ENCODE measurements around the gene TMEM87B.
A peak's percentile ranks its signal among the peaks of the same experiment; 100 is the strongest.

The TMEM87B gene

GRCh38 chr2:112021290-112021689 is 33.8 kb upstream of the TMEM87B start:
- Histone ChIP-seq H3K27ac (ENCODE audit: low read depth, low read length) (no peak overlapping the region), H3K27me3 (ENCODE audit: insufficient read depth, low read length) (no peaks in the 10 kb centered on the region), H3K36me3 (ENCODE audit: insufficient read depth, low read length) (no peaks in the 10 kb centered on the region), H3K4me1 (ENCODE audit: insufficient read depth, low read length) (peaks cover 9% of the 10 kb centered on the region; the same call in 1 of the 2 replicates), H3K9me3 (ENCODE audit: insufficient read depth, low read depth, low read length) (no peaks in the 10 kb centered on the region), H3K4me3 (ENCODE audit: low read length) (no peak overlapping the region), H3K9ac (ENCODE audit: low read depth, low read length) (no peak overlapping the region)
- WGBS = 93% methylated on average over 10 of the region's 10 CpGs

- no peaks in the 10 kb centered on the region for H3K36me3 ChIP-seq (ENCODE audit: insufficient read depth, low read length)
- no peak overlapping the region for H3K9ac ChIP-seq (ENCODE audit: low read depth, low read length)
- no peak overlapping the region for H3K4me3 ChIP-seq (ENCODE audit: low read length)
- WGBS = 94% methylated on average over 8 of the region's 8 CpGs
- H3K4me1 ChIP-seq (ENCODE audit: insufficient read depth, low read length) = peaks cover 9% of the 10 kb centered on the region; the same call in 1 of the 2 replicates
- no peaks in the 10 kb centered on the region for H3K27me3 ChIP-seq (ENCODE audit: insufficient read depth, low read length)
- H3K27ac ChIP-seq (ENCODE audit: low read depth, low read length) = no peak overlapping the region
- no peaks in the 10 kb centered on the region for H3K9me3 ChIP-seq (ENCODE audit: insufficient read depth, low read depth, low read length)
These were observed 33.3 kb upstream of the TMEM87B start for GRCh38 chr2:112021781-112022231.

DNA sequence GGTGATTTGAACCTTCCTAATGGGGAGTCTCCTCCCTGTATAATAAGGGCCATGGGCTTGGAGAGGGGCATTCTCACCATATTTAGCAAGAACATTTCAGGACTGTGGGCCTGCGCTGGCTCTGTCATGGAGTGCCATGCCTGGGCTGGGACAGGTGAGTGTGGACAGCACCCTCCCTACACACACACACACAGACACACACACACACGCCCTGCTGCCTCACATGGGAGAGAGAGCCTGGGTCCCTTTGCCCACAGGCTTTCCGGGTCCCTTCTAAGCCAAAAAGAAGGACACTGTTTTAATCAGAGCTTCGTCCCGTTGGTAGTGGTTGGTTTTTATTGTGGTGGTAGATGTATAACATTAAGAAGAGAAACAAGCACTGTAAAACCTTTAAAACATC is 31.4 kb upstream of the TMEM87B start:
- Histone ChIP-seq H3K27ac (ENCODE audit: low read depth, low read length) (no peak overlapping the region), H3K9ac (ENCODE audit: low read depth, low read length) (no peak overlapping the region), H3K36me3 (ENCODE audit: insufficient read depth, low read length) (no peaks in the 10 kb centered on the region), H3K27me3 (ENCODE audit: insufficient read depth, low read length) (no peaks in the 10 kb centered on the region), H3K9me3 (ENCODE audit: insufficient read depth, low read depth, low read length) (no peaks in the 10 kb centered on the region), H3K4me3 (ENCODE audit: low read length) (no peak overlapping the region), H3K4me1 (ENCODE audit: insufficient read depth, low read length) (peaks cover 9% of the 10 kb centered on the region; the same call in 1 of the 2 replicates)
- 95% methylated on average over 5 of the region's 5 CpGs for WGBS

DNA sequence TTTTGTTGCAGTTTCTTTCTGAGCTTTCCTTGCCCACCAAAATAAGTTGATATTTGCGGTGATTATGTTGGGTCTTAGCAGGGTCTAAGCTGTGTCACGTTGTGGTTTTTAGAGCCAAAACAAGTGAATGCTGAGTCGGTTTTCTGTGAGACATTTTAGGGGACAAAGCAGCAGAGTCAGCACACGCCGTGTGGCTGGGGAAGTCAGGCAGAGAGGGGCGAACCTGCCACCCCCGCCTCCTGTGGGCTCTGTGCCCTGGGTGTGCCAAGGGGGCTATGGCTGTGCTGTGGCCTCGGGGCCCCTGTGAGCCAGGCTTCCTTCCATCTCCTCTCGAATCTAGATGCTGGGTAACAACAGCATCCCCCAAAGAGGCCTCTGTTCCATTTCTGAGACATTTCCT is 30.8 kb upstream of the TMEM87B start:
- 92% methylated on average over 9 of the region's 9 CpGs for WGBS
- no peak overlapping the region for H3K9ac ChIP-seq (ENCODE audit: low read depth, low read length)

GRCh38 chr2:112024896-112025491 is 30.1 kb upstream of the TMEM87B start:
- 94% methylated on average over 12 of the region's 12 CpGs for WGBS
- H3K27me3 ChIP-seq (ENCODE audit: insufficient read depth, low read length) = no peaks in the 10 kb centered on the region
- no peak overlapping the region for H3K9ac ChIP-seq (ENCODE audit: low read depth, low read length)
- H3K27ac ChIP-seq (ENCODE audit: low read depth, low read length) = no peak overlapping the region
- H3K9me3 ChIP-seq (ENCODE audit: insufficient read depth, low read depth, low read length) = no peaks in the 10 kb centered on the region
- no peak overlapping the region for H3K4me3 ChIP-seq (ENCODE audit: low read length)
- peaks cover under 1% of the 10 kb centered on the region; the same call in 1 of the 2 replicates for H3K4me1 ChIP-seq (ENCODE audit: insufficient read depth, low read length)
- H3K36me3 ChIP-seq (ENCODE audit: insufficient read depth, low read length) = no peaks in the 10 kb centered on the region

More for the DNA sequence above, 30.8 kb upstream of the TMEM87B start:
- Histone ChIP-seq H3K27ac (ENCODE audit: low read depth, low read length) (no peak overlapping the region), H3K4me1 (ENCODE audit: insufficient read depth, low read length) (peaks cover 8% of the 10 kb centered on the region; the same call in 1 of the 2 replicates), H3K4me3 (ENCODE audit: low read length) (no peak overlapping the region), H3K9me3 (ENCODE audit: insufficient read depth, low read depth, low read length) (no peaks in the 10 kb centered on the region), H3K27me3 (ENCODE audit: insufficient read depth, low read length) (no peaks in the 10 kb centered on the region), H3K36me3 (ENCODE audit: insufficient read depth, low read length) (no peaks in the 10 kb centered on the region)

DNA sequence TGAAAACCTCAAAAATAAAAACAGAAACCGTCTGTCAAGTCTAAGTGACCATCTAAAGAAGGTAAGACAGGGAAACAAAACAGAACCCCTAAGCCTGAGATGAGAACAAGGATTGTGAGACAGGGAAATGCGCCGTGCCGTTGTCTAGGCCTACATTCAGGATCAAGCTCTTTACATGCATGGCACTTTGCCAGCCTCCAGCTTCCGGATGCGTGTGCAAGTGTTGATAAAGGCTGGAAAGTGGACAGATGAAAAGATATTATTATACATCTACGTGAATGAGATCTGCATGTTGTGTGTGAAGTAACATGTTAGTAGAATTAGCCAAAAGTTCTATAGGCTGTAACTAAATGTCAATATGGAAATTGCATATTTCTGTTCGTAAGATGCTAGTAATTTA is 28.6 kb upstream of the TMEM87B start:
- H3K4me3 ChIP-seq (ENCODE audit: low read length) = no peak overlapping the region
- H3K9me3 ChIP-seq (ENCODE audit: insufficient read depth, low read depth, low read length) = no peaks in the 10 kb centered on the region
- peaks cover 7% of the 10 kb centered on the region for H3K4me1 ChIP-seq (ENCODE audit: insufficient read depth, low read length)
- no peaks in the 10 kb centered on the region for H3K27me3 ChIP-seq (ENCODE audit: insufficient read depth, low read length)
- no peak overlapping the region for H3K9ac ChIP-seq (ENCODE audit: low read depth, low read length)
- H3K27ac ChIP-seq (ENCODE audit: low read depth, low read length) = no peak overlapping the region
- no peaks in the 10 kb centered on the region for H3K36me3 ChIP-seq (ENCODE audit: insufficient read depth, low read length)
- 95% methylated on average over 8 of the region's 8 CpGs for WGBS

GRCh38 chr2:112027767-112028166 is 27.3 kb upstream of the TMEM87B start:
- Histone ChIP-seq H3K27me3 (ENCODE audit: insufficient read depth, low read length) (no peaks in the 10 kb centered on the region), H3K4me1 (ENCODE audit: insufficient read depth, low read length) (peaks cover 16% of the 10 kb centered on the region), H3K27ac (ENCODE audit: low read depth, low read length) (no peak overlapping the region), H3K9me3 (ENCODE audit: insufficient read depth, low read depth, low read length) (no peaks in the 10 kb centered on the region), H3K36me3 (ENCODE audit: insufficient read depth, low read length) (no peaks in the 10 kb centered on the region), H3K4me3 (ENCODE audit: low read length) (no peak overlapping the region), H3K9ac (ENCODE audit: low read depth, low read length) (no peak overlapping the region)
- 95% methylated on average over 3 of the region's 3 CpGs for WGBS

- no peak overlapping the region for H3K9ac ChIP-seq (ENCODE audit: low read depth, low read length)
- H3K27me3 ChIP-seq (ENCODE audit: insufficient read depth, low read length) = no peaks in the 10 kb centered on the region
- 97% methylated on average over 2 of the region's 2 CpGs for WGBS
- H3K4me1 ChIP-seq (ENCODE audit: insufficient read depth, low read length) = peaks cover 16% of the 10 kb centered on the region
- H3K27ac ChIP-seq (ENCODE audit: low read depth, low read length) = no peak overlapping the region
- no peak overlapping the region for H3K4me3 ChIP-seq (ENCODE audit: low read length)
- H3K36me3 ChIP-seq (ENCODE audit: insufficient read depth, low read length) = no peaks in the 10 kb centered on the region
- H3K9me3 ChIP-seq (ENCODE audit: insufficient read depth, low read depth, low read length) = no peaks in the 10 kb centered on the region
These were observed 25.9 kb upstream of the TMEM87B start for GRCh38 chr2:112029164-112029563.

DNA sequence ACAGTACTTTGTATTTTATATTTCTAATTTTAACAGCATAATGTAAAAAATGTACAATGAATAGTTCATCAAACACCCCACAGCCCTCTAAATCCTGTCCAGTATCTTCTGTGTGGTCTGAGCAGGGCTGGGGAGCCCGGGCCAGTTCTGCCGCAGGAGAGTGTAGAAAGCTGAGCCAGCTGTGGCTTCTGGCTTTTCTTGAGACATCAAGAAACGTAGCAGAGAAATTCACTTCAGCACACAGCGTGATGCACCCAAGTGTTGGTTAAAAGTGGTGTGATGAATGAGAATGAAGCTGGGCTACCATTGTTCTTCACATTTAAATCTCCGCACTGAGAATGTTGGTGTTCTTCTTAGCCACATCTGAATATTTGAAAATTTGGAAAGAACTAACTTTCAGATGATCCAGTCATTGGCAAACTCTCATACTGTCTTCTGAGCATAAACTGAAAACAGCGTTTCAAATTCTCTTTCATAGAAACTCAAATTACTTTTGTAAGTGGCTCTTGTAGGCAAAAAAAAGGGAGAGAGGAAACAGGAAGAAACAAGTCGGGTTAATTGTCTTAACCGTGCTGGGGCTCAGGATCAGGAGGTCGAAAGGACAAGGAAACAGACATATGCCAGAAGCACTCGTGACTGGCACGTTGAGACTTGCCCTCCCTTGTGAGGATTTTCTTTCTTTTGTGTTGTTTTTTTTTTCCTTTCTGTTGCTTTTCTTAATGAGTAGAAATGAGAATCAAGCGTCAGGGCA is 23.4 kb upstream of the TMEM87B start:
- H3K27ac ChIP-seq (ENCODE audit: low read depth, low read length) = peak overlapping the region; percentile 64
- no peak overlapping the region for H3K4me3 ChIP-seq (ENCODE audit: low read length)
- H3K9ac ChIP-seq (ENCODE audit: low read depth, low read length) = peak overlapping the region; percentile 2; the same call in 1 of the 2 replicates
- H3K36me3 ChIP-seq (ENCODE audit: insufficient read depth, low read length) = no peaks in the 10 kb centered on the region
- H3K27me3 ChIP-seq (ENCODE audit: insufficient read depth, low read length) = no peaks in the 10 kb centered on the region
- peaks cover 16% of the 10 kb centered on the region for H3K4me1 ChIP-seq (ENCODE audit: insufficient read depth, low read length)
- 18% methylated on average over 12 of the region's 12 CpGs for WGBS
- H3K9me3 ChIP-seq (ENCODE audit: insufficient read depth, low read depth, low read length) = no peaks in the 10 kb centered on the region

- no peaks in the 10 kb centered on the region for H3K36me3 ChIP-seq (ENCODE audit: insufficient read depth, low read length)
- H3K27me3 ChIP-seq (ENCODE audit: insufficient read depth, low read length) = no peaks in the 10 kb centered on the region
- H3K9me3 ChIP-seq (ENCODE audit: insufficient read depth, low read depth, low read length) = 0 out of 2 replicates have a peak, but pooled peaks cover 3% of the 10 kb centered on the region
- H3K27ac ChIP-seq (ENCODE audit: low read depth, low read length) = peak overlapping the region; percentile 64
- H3K4me3 ChIP-seq (ENCODE audit: low read length) = no peak overlapping the region
- no peak overlapping the region for H3K9ac ChIP-seq (ENCODE audit: low read depth, low read length)
- 92% methylated on average over 4 of the region's 4 CpGs for WGBS
- H3K4me1 ChIP-seq (ENCODE audit: insufficient read depth, low read length) = peaks cover 16% of the 10 kb centered on the region
These were observed 22.9 kb upstream of the TMEM87B start for GRCh38 chr2:112032224-112032586.

DNA sequence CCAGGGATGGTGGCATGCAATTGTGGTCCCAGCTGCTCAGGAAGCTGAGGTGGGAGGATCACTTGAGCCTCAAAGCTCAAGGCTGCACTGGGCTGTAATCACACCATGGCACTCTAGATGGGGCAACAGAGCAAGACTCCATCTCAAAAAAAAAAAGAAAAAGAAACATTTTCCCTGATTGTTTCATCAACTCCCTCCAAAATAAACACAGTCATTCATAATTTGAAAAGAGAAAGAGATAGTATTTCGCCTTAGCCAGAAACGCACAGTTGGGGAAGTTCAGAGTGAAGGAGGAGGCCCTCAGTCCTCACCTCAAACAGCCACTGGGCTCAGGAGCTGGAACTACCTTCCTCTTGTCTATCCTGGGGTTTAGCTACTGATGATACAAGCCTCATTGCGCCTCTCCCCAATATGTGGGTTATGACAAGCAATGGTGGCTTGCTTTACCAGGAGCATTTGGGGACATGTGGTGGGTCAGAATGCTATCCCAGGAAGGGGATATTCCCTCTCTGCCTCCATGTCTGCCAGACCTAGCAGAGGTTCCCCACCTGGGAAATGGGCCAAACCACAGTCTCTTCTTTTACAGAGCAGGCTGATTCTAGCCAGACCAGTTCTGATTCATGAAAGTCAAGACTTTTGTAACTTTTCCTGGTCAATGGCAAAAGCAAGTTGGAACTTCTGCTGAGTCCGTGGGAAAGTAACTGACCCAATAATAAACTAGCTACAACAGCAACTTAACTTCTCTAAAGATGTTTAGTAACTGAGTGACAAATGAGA is 22.2 kb upstream of the TMEM87B start:
- no peak overlapping the region for H3K4me3 ChIP-seq (ENCODE audit: low read length)
- H3K9ac ChIP-seq (ENCODE audit: low read depth, low read length) = no peak overlapping the region
- no peaks in the 10 kb centered on the region for H3K36me3 ChIP-seq (ENCODE audit: insufficient read depth, low read length)
- H3K27me3 ChIP-seq (ENCODE audit: insufficient read depth, low read length) = no peaks in the 10 kb centered on the region
- no peak overlapping the region for H3K27ac ChIP-seq (ENCODE audit: low read depth, low read length)
- peaks cover 16% of the 10 kb centered on the region for H3K4me1 ChIP-seq (ENCODE audit: insufficient read depth, low read length)
- 0 out of 2 replicates have a peak, but pooled peaks cover 3% of the 10 kb centered on the region for H3K9me3 ChIP-seq (ENCODE audit: insufficient read depth, low read depth, low read length)
- WGBS = 70% methylated on average over 4 of the region's 4 CpGs

Data from HUES64 (cell line).